ENCODE data around the gene KCNA10.
A peak's percentile ranks its signal among the peaks of the same experiment; 100 is the strongest.

Gene KCNA10

DNA sequence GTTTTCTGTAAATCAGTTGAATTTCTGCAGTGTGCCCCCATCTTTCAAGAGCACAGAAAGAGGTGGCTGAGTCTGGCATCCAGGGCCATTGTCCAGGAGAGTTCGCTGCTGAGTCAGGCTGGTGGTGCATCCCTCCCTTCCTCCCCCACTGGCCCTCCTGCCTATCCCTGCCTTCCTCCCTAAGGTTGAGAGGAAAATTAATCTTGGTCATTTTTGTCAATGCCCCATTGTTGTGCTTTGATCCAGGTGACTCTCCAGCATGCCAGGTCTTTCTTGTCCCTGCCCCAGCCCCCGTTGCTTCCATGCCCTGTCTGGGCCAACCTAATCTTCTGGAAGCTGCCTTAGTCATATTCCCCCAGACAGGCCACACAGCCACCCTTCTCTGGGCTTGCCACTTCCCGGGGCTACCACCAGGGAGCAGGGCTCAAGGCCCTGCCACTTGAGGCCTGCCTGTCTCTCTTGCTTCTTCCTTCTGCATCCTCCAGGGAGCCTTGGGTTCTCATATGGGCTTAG lies 41.5 kb downstream of the KCNA10 start:
- DNase-seq (ENCODE audit: low read depth), result no peak

DNA sequence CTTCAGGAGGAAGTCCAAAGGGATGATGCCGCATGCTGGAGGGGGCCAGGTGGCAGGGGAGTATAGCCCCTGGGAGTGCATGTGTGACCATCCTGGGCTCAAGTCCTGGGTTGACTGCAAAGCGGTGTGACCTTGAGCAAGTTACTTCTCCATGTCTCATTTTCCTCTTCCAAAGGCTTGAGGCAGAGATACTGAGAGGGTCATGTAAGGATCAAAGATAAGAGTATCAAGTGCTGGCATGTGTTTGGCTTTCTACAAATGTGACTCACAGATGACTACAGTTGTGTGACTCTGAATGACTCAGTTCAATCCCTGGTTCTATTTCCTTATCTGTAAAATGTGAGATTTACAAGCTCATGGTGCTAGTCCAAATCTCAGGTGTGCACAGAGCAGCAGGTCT lies 41.9 kb downstream of the KCNA10 start:
- DNase-seq (ENCODE audit: low read depth), result peak; percentile 38

DNA sequence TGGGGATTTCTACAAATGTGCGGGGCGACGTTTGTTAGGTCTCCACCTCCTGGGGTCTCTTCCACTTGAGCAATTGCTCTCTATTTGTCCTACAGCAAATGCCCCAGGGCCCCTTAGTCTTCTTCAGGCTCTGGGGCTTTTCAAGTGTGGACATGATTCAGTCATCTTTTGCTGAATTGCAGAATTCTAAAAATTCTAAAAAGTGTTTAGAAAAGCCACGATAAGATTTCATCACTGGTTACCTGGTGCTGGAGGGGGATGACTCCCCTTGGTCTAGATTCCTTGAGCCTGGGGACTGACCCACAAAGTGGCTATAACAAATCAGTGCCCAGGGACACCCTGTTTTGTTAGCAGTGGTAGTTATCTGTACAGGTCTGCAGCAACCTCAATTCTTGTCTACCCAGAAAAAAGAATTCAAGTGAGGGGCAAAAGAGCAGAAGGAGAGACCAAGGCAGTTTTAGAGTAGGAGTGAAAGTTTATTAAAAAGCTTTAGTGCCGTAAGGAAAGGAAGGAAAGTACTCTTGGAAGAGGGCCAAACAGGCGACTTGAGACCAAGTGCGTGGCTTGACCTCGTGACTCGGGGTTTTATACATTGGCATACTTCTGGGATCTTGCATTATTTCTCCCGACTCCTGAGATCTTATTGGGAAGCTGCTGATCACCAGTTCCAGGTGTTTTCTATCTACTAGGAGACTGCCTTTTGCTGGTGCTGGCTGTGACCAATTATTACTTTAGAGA lies 42.8 kb downstream of the KCNA10 start:
- no peak for DNase-seq (ENCODE audit: low read depth)

DNA sequence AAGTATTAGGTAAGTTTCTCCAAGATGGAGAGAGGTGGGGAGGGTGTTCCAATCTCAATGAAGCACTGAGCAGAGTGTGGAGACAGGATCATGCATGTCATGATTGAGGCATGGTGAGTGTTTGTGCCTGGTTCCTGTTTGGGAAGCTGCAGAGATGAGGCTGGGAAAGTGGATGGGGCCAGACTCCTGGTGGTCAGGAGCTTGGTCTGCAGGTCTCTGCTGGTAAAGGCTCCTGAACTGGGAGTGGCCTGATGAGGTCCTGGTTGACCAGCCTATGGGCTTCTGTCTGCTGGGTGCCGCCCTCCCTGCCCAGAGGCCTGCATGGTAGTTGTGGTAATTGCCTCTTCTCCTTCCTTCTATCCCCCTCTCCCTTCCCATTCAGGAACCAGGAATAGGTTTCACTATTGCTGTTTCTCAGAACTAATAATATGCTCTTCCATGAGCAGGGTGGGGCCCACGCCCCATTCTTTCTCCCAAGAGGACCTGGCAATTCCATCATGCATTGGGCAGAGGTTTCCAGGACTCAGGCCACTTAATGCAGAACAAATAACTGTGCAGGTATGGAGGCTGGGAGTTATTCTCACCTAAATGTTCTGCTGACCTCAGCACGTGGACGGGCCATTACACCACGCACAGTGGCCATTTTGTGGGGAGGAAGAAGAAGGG lies 43.5 kb downstream of the KCNA10 start:
- DNase-seq (ENCODE audit: low read depth), result no peak

DNA sequence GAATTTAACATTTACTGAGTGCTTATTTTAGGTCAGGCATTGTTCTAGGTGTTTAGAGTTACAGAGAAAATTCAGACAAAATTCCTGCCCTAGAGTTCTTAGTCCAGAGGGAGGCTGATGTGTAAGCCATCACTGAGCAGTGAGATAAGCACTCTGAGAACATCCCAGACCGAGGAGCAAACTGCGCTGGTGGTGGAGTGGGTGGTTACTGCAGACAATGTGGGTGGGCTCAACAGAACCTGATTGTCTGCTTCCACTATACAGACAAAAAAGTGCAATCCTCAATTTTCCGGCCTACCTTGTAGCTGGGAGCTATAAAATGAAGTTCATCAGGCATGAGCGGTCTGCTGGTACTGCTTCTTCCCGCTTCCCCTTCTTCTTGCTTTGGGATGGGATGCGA lies 44.5 kb downstream of the KCNA10 start:
- DNase-seq (ENCODE audit: low read depth), result no peak

DNA sequence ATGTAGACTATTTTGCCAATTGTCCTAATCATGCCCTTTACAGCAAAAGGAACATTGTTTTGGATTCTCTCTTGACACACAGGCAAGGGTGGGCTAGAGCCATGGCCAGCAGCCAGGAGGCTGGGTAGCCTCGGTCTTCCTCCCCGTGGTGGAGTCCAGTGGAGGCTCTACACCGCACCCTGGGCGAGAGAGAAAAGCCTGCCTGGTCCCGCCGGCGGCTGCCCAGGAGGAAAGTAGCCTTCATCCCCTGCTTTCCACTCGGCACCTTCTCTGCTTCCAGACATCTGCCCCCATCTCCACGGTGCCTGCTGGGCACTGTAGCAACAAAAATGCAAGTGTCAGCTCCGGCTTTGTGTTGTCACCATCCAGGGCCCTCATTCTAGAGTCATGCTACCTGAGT lies 46.4 kb downstream of the KCNA10 start:
- DNase-seq (ENCODE audit: low read depth), result no peak

DNA sequence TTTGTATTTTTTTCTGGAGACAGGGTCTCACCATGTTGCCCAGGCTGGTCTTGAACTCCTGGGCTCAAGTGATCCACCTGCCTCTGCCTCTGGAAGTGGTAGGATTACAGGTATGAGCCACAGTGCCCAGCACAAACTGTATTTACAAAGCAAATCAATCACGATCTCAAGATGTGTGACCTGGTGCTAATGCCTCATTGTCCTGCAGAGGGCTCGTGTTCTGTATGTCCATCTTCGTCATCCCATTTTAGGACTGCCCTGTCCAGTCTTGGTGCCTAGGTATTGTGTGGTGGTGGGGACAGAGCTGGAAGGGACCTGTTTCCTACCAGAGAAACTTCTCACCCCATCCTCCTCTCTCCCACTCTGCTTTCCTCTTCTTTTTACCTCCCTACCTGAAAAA lies 47.8 kb downstream of the KCNA10 start:
- no peak for DNase-seq (ENCODE audit: low read depth)
